ENCODE measurements around the gene DNLZ.
"Not testable (repeated sequence)": the region's sequence is repeated elsewhere in the genome, so short reads cannot be mapped to it uniquely, and the experiment has no call there.

Gene DNLZ

DNA sequence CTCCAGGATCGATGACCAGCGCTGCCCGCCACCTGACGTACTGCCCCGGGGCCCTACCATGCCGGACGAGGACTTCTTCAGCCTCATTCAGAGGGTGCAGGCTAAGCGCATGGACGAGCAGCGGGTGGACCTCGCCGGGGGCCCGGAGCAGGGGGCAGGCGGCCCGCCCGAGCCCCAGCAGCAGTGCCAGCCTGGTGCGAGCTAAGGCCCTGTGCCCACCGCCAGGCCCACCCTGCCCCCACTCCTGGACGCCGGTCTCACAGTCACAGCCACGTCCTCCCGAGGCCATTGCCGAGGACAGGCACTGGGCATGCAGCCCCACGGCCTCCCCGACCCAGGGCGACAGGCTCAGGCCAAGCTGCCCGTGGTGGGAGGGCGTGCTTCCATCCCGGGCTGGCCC is 5.5 kb downstream of the DNLZ start:
- DNase-seq: no peak

GRCh38 chr9:136357202-136357725 is 6.3 kb downstream of the DNLZ start:
- DNase-seq: no peak

DNA sequence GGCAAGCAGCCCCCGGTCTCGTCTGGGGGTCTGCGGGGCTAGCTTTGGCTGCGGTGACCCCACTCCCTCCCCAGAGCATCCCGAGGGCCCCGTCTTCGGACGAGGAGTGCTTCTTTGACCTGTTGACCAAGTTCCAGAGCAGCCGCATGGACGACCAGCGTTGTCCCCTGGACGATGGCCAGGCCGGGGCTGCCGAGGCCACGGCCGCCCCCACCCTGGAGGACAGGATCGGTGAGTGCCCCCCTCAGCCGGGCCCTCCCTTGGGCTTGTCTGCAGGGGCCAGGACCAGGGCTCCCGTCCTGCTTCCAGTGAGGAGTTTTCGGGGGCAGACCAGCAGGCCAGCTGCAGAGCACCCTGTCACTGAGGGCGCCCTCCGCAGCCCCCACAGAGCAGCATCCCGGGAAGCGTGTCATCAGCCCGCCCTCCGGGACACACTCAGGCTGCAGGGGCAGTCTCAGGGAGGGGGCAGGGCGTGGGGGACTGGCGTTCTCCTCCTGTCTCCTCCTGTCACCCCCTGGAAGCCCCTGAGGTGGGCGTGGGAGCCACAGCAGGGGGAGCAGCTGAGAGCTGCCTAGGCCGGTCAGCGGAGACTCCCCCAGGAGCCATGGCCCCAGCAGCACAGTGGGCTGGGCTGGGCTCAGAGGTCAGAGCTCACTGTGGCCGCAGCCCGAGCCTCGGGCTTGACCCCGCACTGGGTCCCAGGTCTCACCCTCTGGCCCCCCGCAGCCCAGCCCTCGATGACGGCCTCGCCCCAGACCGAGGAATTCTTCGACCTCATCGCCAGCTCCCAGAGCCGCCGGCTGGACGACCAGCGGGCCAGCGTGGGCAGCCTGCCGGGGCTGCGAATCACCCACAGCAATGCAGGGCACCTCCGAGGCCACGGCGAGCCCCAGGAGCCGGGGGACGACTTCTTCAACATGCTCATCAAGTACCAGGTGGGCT is 7.7 kb downstream of the DNLZ start:
- DNase-seq: no peak

DNA sequence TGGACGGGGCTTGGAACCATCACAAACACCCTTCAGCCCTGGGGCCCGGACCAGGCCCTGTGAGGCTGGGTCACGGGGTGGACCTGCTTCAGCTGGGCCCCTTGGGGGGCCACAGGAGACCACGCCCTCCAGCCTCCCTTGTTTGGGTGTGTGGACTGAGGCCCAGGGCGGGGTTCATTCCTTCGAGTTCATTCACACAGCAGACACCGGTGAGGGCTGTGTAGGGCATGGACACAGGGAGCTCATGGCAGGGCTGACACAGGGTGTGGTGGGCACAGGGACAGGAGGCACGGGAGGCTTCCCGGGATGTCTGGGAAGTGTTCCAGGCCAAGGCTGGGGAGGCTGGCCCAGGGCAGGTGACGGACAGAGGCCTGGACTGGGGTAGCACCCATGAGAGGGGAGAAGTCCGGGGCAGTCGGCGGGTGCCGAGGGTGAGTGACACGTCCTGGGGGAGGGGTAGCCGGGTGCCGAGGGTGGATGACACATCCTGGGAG is 8.9 kb downstream of the DNLZ start:
- no peak for DNase-seq

DNA sequence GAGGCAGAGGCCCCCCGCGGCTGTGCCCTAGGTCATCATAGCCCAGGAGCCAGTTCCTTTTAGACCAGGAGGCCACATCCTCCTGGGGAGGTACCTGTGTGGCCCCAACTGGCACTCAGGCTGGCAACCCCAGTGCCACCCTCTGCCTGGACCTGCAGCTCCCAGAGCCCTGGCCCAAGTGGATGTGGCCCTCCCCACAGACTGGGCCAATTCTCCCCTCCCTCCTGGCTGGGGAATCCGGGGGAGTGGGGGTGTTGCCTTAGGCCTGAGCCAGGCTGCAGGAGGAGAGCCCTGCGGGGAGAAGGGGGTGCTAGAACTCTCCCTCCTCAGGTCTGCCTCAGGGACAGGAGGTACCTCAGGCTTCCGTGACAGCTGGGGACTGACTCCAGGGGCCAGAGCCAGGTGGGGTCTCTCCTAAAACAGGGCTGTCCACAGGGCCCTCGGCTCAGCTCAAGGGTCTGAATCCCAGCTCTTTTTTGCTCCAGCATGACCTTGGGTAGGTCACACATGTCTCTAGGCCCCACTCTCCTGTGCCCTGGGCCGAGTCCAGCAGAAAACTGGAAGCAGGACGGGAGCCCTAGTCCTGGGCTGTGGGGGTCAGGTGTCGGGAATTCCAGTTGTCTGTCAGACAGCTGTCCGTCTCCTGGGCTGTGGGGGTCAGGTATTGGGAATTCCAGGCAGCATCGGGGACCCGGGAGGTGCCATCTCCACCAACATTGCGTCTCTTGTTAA is 9.6 kb downstream of the DNLZ start:
- DNase-seq: no peak

DNA sequence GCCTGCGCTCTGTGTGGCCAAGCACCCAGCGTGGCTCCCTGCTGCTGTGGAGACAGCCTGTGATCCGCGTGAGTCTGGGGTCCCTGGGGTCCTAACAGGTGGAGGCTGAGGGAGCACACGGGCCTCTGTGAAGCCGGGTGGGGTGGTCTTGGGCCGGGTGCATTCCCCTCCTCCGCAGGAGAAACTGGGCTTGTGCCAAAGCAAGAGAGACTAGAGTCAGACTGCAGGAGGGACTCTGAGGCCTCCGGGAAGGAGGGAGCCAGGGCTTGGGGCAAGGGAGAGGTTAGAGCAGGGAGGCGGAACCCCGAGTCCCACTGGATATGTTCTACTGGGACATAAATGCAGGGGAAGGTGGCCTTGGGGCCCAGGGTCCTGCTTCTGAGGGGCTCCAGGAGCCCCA is 10.5 kb downstream of the DNLZ start:
- DNase-seq: no peak

DNA sequence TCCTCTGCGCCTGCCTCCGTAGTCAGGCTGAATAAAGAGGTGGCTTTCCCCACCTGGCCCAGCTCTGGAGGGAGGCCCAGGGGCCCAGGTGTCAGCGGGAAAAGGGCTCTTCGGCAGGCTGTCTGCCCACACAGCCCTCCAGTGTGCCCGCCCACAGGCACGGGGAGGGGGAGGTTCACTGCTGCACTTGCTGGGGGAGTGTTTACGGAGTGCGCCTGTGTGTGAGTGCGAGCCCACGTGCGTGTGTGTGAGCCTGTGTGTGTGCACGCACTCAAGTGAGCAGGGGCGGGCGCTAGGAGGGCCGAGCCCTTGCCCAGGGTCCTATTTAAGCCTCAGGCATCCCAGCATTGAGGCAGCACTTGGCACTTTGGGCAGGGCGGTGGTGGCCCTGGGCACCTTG is 10.9 kb downstream of the DNLZ start:
- DNase-seq: no peak

DNA sequence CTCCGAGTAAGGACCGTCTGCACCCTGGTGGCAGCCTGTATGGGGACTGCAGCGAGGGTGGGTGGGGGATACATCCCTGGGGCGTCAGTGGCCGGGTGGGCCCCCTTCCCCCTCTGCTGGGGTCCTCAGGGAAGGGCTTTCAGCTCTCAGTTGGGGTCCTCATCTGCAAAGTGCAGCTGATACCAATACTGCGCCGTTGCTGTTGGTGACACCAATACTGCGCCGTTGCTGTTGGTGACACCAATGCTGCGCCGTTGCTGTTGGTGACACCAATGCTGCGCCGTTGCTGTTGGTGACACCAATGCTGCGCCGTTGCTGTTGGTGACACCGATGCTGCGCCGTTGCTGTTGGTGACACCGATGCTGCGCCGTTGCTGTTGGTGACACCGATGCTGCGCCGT is 11.7 kb downstream of the DNLZ start:
- DNase-seq: not testable (repeated sequence)

DNA sequence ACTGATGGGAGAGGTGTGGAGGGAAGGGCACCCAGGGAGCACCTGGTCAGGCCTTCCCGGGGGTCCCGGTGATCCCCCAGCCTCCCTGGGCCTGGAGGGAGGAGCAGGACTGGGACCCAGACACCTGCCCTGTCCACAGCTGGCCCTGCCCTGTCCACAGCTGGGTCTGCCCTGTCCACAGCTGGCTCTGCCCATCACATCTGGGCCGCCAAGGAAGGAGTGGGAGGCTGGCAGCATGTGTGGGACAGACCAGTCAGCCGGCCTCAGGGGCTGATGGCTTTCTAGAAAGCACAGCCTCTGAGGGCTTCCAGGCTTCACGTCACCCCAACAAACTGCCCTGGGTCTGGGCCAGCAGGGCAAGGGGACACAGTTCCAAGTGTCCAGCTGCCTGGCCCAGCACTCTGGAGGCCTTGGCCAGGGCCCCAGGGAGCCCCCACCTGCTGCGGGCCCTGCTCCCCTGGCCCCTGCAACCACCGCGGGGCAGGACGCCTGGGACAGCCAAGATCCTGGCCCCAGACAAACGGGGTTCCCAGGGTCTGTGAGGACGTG is 12.2 kb downstream of the DNLZ start:
- no peak for DNase-seq

GRCh38 chr9:136349546-136349945 is 14.0 kb downstream of the DNLZ start:
- no peak for DNase-seq

- no peak for DNase-seq
These were observed 14.9 kb downstream of the DNLZ start for GRCh38 chr9:136348691-136349090.

GRCh38 chr9:136347472-136348256 is 15.9 kb downstream of the DNLZ start:
- DNase-seq: no peak

- no peak for DNase-seq
These were observed 16.5 kb downstream of the DNLZ start for GRCh38 chr9:136346927-136347465.

- no peak for DNase-seq
These were observed 17.4 kb downstream of the DNLZ start for GRCh38 chr9:136346157-136346481.

DNA sequence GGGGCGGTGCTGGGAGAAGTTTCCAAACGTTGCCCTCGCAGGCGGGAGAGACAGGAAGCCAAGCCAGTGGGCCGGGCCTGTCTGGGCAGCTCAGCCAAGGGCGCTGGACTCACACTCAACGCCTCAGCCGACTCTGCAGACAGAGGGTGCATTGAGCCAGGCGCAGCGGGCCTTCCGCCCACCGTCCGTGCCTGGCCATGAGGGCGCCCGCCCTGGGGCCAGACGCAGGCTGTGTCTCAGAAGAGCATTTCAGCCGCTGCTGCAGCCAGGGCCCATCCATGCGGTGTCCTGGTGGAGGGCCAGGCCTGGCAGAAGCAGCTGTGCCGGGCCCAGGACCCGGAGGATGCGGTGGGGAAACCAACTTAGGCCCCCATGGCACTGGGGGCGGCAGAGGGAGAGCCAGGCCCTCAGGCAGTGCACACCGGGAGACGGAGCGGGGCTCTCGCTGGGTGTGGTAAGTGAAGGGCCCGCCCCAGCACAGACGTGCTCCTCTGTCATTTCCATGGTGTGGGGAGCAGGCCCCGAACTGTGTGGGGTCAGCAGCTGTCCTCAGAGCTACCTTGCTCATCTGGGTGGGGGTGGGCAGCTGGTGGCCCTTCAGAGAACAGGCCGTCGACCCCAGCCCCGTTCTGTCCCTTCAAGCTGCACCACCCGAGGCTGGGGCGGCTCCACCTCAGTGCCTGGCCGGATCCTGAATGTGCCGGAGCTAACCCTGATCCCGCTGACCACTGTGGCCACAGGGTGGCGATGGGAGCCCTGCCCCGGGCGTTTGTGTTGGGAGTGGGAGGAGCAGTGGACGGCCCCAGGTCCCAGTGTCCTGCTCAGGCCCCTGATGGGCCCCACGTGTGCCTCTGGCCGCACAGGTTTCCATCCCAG is 18.0 kb downstream of the DNLZ start:
- DNase-seq: no peak

- DNase-seq: no peak
These were observed 18.8 kb downstream of the DNLZ start for GRCh38 chr9:136344544-136345280.

DNA sequence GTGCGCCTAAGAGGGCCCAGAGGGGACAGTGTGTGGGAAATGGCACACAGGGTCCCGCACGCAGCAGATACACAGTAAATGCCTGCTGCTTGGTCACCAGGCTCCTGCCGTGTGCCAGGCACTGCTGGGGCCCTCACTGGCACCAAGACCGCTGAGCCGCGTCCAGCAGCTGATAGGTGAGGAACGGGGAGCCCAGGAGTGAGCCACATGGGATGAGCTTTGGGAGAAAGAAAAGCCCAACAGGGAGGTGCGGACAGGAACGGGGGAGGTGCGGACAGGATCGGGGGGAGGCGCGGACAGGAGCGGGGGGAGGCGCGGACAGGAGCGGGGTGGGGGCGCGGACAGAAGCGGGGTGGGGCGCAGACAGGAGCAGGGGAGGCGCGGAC is 19.7 kb downstream of the DNLZ start:
- DNase-seq: no peak

- no peak for DNase-seq
These were observed 20.2 kb downstream of the DNLZ start for GRCh38 chr9:136343121-136343883.

DNA sequence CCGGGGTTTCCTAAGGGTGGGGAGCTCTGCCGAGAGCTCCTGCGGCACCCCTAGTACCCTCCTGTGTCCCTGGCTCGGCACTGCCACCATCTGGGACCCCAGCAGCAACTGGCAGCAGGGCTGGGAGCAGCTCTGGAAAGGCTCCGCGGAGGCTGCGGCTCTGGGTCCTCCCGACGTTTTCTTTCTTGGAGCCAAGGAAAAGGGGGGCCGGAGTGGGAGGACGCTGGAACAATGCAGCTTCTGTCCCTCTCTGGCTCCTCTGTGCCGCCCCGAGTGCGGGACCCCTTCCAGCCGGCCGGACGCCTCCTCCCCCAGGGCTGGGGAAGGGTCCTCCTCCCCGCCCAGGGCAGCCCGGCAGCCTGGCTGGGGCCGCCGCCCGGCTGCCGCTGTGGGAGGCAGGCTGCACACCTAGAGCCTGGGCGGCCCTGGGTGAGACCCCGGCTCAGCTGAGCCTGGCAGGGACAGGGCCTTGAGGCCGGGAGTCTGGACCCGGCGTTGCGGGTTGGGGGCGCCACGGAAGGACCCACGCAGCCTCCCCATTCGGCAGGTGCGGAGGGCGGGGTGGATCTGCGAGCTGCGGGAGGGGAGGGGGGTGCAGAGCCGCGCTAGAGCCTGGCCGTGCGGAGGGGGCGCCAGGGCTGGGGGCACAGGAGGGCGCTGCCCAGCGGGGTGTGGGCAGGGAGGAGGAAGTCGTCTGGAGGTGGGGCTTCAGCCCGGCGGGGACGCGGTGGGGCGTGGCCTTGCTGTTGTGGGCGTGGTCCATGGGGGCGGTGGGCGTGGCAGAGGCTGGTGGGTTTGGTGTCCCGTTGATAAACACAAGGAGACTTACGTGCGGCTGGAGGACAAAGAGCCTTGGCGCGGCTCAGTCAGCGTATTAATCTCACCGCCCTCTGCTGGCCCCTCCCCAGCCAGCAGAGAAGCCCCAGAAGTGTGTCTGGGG is 21.1 kb downstream of the DNLZ start:
- peak; percentile 51 for DNase-seq

Measured in stimulated activated CD4-positive, alpha-beta T cell treated with anti-CD3 and anti-CD28 coated beads, Interleukin-4, amount 100 ng/mL, for 24 hours (primary cell).